CD4-positive, alpha-beta T cell (primary cell): Measurements from ENCODE around the gene DLGAP4. TPM values are rescaled to one million over a fixed set of nuclear protein-coding genes. Genes with fewer than 3 reads are reported as not detected.

Experiments used
- ATAC-seq: fragments of 200-7000 bp; cut with Tn5 transposase; one replicate; pipeline ENCODE4 v1.10.0; 2022; ENCODE audit warnings: mild to moderate bottlenecking; ENCODE audit not compliant: poor library complexity
- CTCF ChIA-PET: fragments of 350-600 bp; sonication (Branson Sonifier 250); formaldehyde crosslinking; loops from one replicate; lab custom pipeline; 2021; ENCODE audit warnings: antibody characterized with exemption, inconsistent platforms; lab: Charles Lee
- POLR2A ChIA-PET: fragments of 350-600 bp; sonication (Branson Sonifier 250); formaldehyde crosslinking; loops from one replicate; lab custom pipeline; 2021; ENCODE audit warnings: antibody characterized with exemption, inconsistent platforms; lab: Charles Lee
- DNase-seq, 14 experiments: peaks; one replicate each; pipeline ENCODE4 v3.0.0-alpha.2; 2013 to 2020; ENCODE audit warnings: mixed read lengths in 2 of 14
- H3K27ac ChIP-seq, 2 donors: one replicate each; pipeline versions ENCODE4 v1.5.1 to v1.7.0; 2013; ENCODE audit warnings: low read length in 2 of 2, low read depth in 1 of 2, mild to moderate bottlenecking in 1 of 2
- H3K27me3 ChIP-seq, 2 experiments: 1 replicate in 1 of 2; 2 replicates in 1 of 2; pipeline versions ENCODE4 v1.6.1 to v1.7.0; 2013; ENCODE audit warnings: low read length in 2 of 2, control low read depth in 1 of 2, mild to moderate bottlenecking in 1 of 2, moderate library complexity in 1 of 2; ENCODE audit not compliant: insufficient read depth in 2 of 2, control insufficient read depth in 1 of 2
- H3K36me3 ChIP-seq: one replicate; pipeline ENCODE4 v1.6.1; 2013; ENCODE audit warnings: low read length, control low read depth; ENCODE audit not compliant: insufficient read depth
- H3K4me1 ChIP-seq: one replicate; pipeline ENCODE4 v1.6.1; 2013; ENCODE audit warnings: low read length, control low read depth; ENCODE audit not compliant: insufficient read depth
- H3K4me3 ChIP-seq: one replicate; pipeline ENCODE4 v1.5.1; 2013; ENCODE audit warnings: mild to moderate bottlenecking, low read length, moderate library complexity
- H3K9me3 ChIP-seq, 2 experiments: 1 replicate in 1 of 2; 2 replicates in 1 of 2; pipeline versions ENCODE4 v1.6.1 to v1.7.0; 2013; ENCODE audit warnings: low read length in 2 of 2, mild to moderate bottlenecking in 2 of 2, control low read depth in 1 of 2, moderate library complexity in 1 of 2; ENCODE audit not compliant: control insufficient read depth in 1 of 2, insufficient read depth in 1 of 2
- H3K27ac Mint-ChIP-seq: one replicate; pipeline ENCODE4 v1.8.0; 2020; ENCODE audit warnings: mixed read lengths
- H3K27me3 Mint-ChIP-seq: one replicate; pipeline ENCODE4 v1.8.0; 2021; ENCODE audit warnings: mixed read lengths
- H3K36me3 Mint-ChIP-seq: one replicate; pipeline ENCODE4 v1.8.0; 2021; ENCODE audit warnings: low read depth, mixed read lengths
- H3K4me1 Mint-ChIP-seq: one replicate; pipeline ENCODE4 v1.8.0; 2021; ENCODE audit warnings: low read depth, mixed read lengths
- H3K4me3 Mint-ChIP-seq: one replicate; pipeline ENCODE4 v1.8.0; 2020; ENCODE audit warnings: mild to moderate bottlenecking, mixed read lengths
- H3K9me3 Mint-ChIP-seq: one replicate; pipeline ENCODE4 v1.8.0; 2020; ENCODE audit warnings: mixed read lengths
- CTCF ChIP-seq: fragments of 200-600 bp; IDR thresholded peaks from one replicate; pipeline ENCODE4 v1.8.0; 2022; ENCODE audit warnings: antibody characterized with exemption, mild to moderate bottlenecking
- intact Hi-C, 2 experiments: fragments of 100-400 bp; cut with DNase I in 1 of 2; cut with micrococcal nuclease in 1 of 2; formaldehyde crosslinking; loops; one replicate each; pipeline versions ENCODE4 v1.15.1 to v1.9.0; 2023 to 2025; cut with DNase I, micrococcal nuclease
- total RNA-seq, 174 experiments: library from RNA in 2 of 174; stranded (reverse) in 2 of 174; gene quantifications; one replicate each; pipeline ENCODE4 v1.2.3 and lab custom pipeline; 2021 to 2026

DLGAP4 gene
- total RNA-seq, 2 experiments from 2014 or later = 16.0 to 16.1 TPM

GRCh38 chr20:36469973-36470372 lies 163.8 kb downstream of the DLGAP4 start:
- no peak overlapping the region for H3K4me3 Mint-ChIP-seq
- H3K27me3 ChIP-seq = no peaks in the 10 kb centered on the region
- no peaks in the 10 kb centered on the region for H3K36me3 ChIP-seq
- intact Hi-C loops = loop anchor here in 1 of 2 experiments (10.0 kb wide), 2 partner anchors 625 to 1795 kb away; partner anchors contain the start of genes PIGU and RBL1
- POLR2A ChIA-PET = no interaction called here
- ATAC-seq (no peak), DNase-seq (no peak)
- no peak for TF ChIP-seq CTCF
- no peak overlapping the region for H3K4me3 ChIP-seq
- no peaks in the 10 kb centered on the region for H3K27me3 Mint-ChIP-seq
- peaks cover 75% of the 10 kb centered on the region for H3K4me1 ChIP-seq
- peaks cover 89% of the 10 kb centered on the region for H3K4me1 Mint-ChIP-seq
- no peak overlapping the region for H3K27ac ChIP-seq
- no peaks in the 10 kb centered on the region for H3K9me3 Mint-ChIP-seq
- CTCF ChIA-PET = no interaction called here
- H3K36me3 Mint-ChIP-seq = no peaks in the 10 kb centered on the region
- H3K27ac Mint-ChIP-seq = peak overlapping the region; percentile 35
- no peaks in the 10 kb centered on the region for H3K9me3 ChIP-seq

GRCh38 chr20:36471885-36472636 lies 165.9 kb downstream of the DLGAP4 start:
- no peak for DNase-seq
- intact Hi-C loops = no loop called here
- CTCF ChIA-PET = no interaction called here
- Histone ChIP-seq H3K27me3 (no peaks in the 10 kb centered on the region), H3K4me1 (peaks cover 54% of the 10 kb centered on the region), H3K9me3 (no peaks in the 10 kb centered on the region), H3K27ac (peak overlapping the region in 1 of 2 donors; percentile 39), H3K36me3 (no peaks in the 10 kb centered on the region), H3K4me3 (peak overlapping the region; percentile 34)
- no peak for ATAC-seq
- Mint-ChIP-seq H3K27me3 (no peaks in the 10 kb centered on the region), H3K4me3 (peak overlapping the region; percentile 63), H3K27ac (peak overlapping the region; percentile 85), H3K9me3 (no peaks in the 10 kb centered on the region), H3K36me3 (no peaks in the 10 kb centered on the region), H3K4me1 (peaks cover 72% of the 10 kb centered on the region)
- no peak for TF ChIP-seq CTCF
- POLR2A ChIA-PET = interaction anchor here (0.6 to 1.2 kb wide), 3 partner anchors 10 to 386 kb away, joined by 3 to 5 read pairs (median 5); no protein-coding TSS in a partner anchor

- no peaks in the 10 kb centered on the region for H3K36me3 Mint-ChIP-seq
- H3K36me3 ChIP-seq = no peaks in the 10 kb centered on the region
- no peaks in the 10 kb centered on the region for H3K9me3 ChIP-seq
- peak overlapping the region; percentile 34 for H3K4me3 ChIP-seq
- H3K9me3 Mint-ChIP-seq = no peaks in the 10 kb centered on the region
- H3K27ac ChIP-seq = peak overlapping the region; percentile 39 to 44
- peak overlapping the region; percentile 85 for H3K27ac Mint-ChIP-seq
- no peak for TF ChIP-seq CTCF
- CTCF ChIA-PET = no interaction called here
- POLR2A ChIA-PET = interaction anchor here (0.6 to 1.2 kb wide), 4 partner anchors 11 to 385 kb away, joined by 3 to 5 read pairs (median 4); no protein-coding TSS in a partner anchor
- peaks cover 66% of the 10 kb centered on the region for H3K4me1 Mint-ChIP-seq
- H3K27me3 Mint-ChIP-seq = no peaks in the 10 kb centered on the region
- DNase-seq (peak in 7 of 14 experiments; percentile 22 to 57 (median 37)), ATAC-seq (peak; percentile 95)
- H3K4me1 ChIP-seq = peaks cover 48% of the 10 kb centered on the region
- intact Hi-C loops = no loop called here
- H3K27me3 ChIP-seq = no peaks in the 10 kb centered on the region
- peak overlapping the region; percentile 63 for H3K4me3 Mint-ChIP-seq
Observed at GRCh38 chr20:36472637-36473090, 166.5 kb downstream of the DLGAP4 start.
